ENCODE results near the gene RSL24D1.

The RSL24D1 gene

GRCh38 chr15:55196458-55197361, at the start of gene RSL24D1:
Gene RSL24D1 (minus strand): TSS chr15:55196941. CDS start chr15:55196890, 51 bp downstream.
- in situ Hi-C loops (cut with MboI; ENCODE audit: low sequenced_read_pairs, unreplicated experiment), result no loop called here
- peak; percentile 26 for TF ChIP-seq CTCF (IDR thresholded peaks at IDR 0.05; ENCODE audit: borderline replicate concordance, control extremely low read depth, extremely low read depth, insufficient read depth, missing control alignments)
- DNase-seq (ENCODE audit: low spot score), result peak; percentile 92

GRCh38 chr15:55245059-55245458, 48.3 kb upstream of the RSL24D1 start:
- DNase-seq (ENCODE audit: low spot score), result no peak
- in situ Hi-C loops (cut with MboI; ENCODE audit: low sequenced_read_pairs, unreplicated experiment), result no loop called here
- TF ChIP-seq CTCF (IDR thresholded peaks at IDR 0.05; ENCODE audit: borderline replicate concordance, control extremely low read depth, extremely low read depth, insufficient read depth, missing control alignments), result no peak

GRCh38 chr15:55241891-55242290, 45.1 kb upstream of the RSL24D1 start:
- no peak for DNase-seq (ENCODE audit: low spot score)
- TF ChIP-seq CTCF (IDR thresholded peaks at IDR 0.05; ENCODE audit: borderline replicate concordance, control extremely low read depth, extremely low read depth, insufficient read depth, missing control alignments), result no peak
- in situ Hi-C loops (cut with MboI; ENCODE audit: low sequenced_read_pairs, unreplicated experiment), result no loop called here

GRCh38 chr15:55241186-55241585, 44.4 kb upstream of the RSL24D1 start:
- DNase-seq (ENCODE audit: low spot score), result no peak
- in situ Hi-C loops (cut with MboI; ENCODE audit: low sequenced_read_pairs, unreplicated experiment), result no loop called here
- no peak for TF ChIP-seq CTCF (IDR thresholded peaks at IDR 0.05; ENCODE audit: borderline replicate concordance, control extremely low read depth, extremely low read depth, insufficient read depth, missing control alignments)

- no peak for TF ChIP-seq CTCF (IDR thresholded peaks at IDR 0.05; ENCODE audit: borderline replicate concordance, control extremely low read depth, extremely low read depth, insufficient read depth, missing control alignments)
- no peak for DNase-seq (ENCODE audit: low spot score)
- in situ Hi-C loops (cut with MboI; ENCODE audit: low sequenced_read_pairs, unreplicated experiment), result no loop called here
Observed at GRCh38 chr15:55240125-55240760, 43.5 kb upstream of the RSL24D1 start.

GRCh38 chr15:55239440-55240124, 42.8 kb upstream of the RSL24D1 start:
- in situ Hi-C loops (cut with MboI; ENCODE audit: low sequenced_read_pairs, unreplicated experiment), result no loop called here
- DNase-seq (ENCODE audit: low spot score), result no peak
- TF ChIP-seq CTCF (IDR thresholded peaks at IDR 0.05; ENCODE audit: borderline replicate concordance, control extremely low read depth, extremely low read depth, insufficient read depth, missing control alignments), result no peak
